ENCODE results near the gene LNPEP.

GRCh38 chr5:97047076-97047475 is 111.2 kb downstream of the LNPEP start:
- TF ChIP-seq CTCF (conservative IDR thresholded peaks at IDR 0.05; ENCODE audit: low read depth, low read length) (no peak), CEBPB (IDR thresholded peaks at IDR 0.05; ENCODE audit: low read depth, low read length) (no peak), SMC3 (IDR thresholded peaks at IDR 0.05; ENCODE audit: low read depth, low read length) (no peak), POLR2A (IDR thresholded peaks at IDR 0.05; ENCODE audit: low read depth, low read length) (no peak), RCOR1 (IDR thresholded peaks at IDR 0.05; ENCODE audit: insufficient replicate concordance, low read length) (no peak), FOS (IDR thresholded peaks at IDR 0.05; ENCODE audit: low read depth, low read length) (no peak), RFX5 (IDR thresholded peaks at IDR 0.05; ENCODE audit: low read depth, low read length) (no peak), ELK1 (IDR thresholded peaks at IDR 0.05; ENCODE audit: borderline replicate concordance, low read depth, low read length) (no peak), MAZ (IDR thresholded peaks at IDR 0.05; ENCODE audit: borderline replicate concordance, low read depth, low read length) (no peak), MAFK (IDR thresholded peaks at IDR 0.05; ENCODE audit: low read depth, low read length) (no peak), RAD21 (IDR thresholded peaks at IDR 0.05; ENCODE audit: low read length) (no peak), MXI1 (IDR thresholded peaks at IDR 0.05; ENCODE audit: borderline replicate concordance, low read depth, low read length) (no peak)
- TF ChIP-seq, protein P1, sequence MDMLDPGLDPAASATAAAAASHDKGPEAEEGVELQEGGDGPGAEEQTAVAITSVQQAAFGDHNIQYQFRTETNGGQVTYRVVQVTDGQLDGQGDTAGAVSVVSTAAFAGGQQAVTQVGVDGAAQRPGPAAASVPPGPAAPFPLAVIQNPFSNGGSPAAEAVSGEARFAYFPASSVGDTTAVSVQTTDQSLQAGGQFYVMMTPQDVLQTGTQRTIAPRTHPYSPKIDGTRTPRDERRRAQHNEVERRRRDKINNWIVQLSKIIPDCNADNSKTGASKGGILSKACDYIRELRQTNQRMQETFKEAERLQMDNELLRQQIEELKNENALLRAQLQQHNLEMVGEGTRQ (IDR thresholded peaks at IDR 0.05; ENCODE audit: low read depth, low read length): no peak
